Hematopoietic multipotent progenitor cell treated with erythropoietin and hydrocortisone succinate and interleukin-3 and kit ligand, for 8 days (in vitro differentiated cells): ENCODE measurements around the gene ASPG.

Source experiments
- DNase-seq: peaks from one replicate; pipeline ENCODE4 v3.0.0-alpha.2; 2015

The ASPG gene

GRCh38 chr14:104107101-104107581 is 21.6 kb downstream of the ASPG start:
- DNase-seq = no peak

DNA sequence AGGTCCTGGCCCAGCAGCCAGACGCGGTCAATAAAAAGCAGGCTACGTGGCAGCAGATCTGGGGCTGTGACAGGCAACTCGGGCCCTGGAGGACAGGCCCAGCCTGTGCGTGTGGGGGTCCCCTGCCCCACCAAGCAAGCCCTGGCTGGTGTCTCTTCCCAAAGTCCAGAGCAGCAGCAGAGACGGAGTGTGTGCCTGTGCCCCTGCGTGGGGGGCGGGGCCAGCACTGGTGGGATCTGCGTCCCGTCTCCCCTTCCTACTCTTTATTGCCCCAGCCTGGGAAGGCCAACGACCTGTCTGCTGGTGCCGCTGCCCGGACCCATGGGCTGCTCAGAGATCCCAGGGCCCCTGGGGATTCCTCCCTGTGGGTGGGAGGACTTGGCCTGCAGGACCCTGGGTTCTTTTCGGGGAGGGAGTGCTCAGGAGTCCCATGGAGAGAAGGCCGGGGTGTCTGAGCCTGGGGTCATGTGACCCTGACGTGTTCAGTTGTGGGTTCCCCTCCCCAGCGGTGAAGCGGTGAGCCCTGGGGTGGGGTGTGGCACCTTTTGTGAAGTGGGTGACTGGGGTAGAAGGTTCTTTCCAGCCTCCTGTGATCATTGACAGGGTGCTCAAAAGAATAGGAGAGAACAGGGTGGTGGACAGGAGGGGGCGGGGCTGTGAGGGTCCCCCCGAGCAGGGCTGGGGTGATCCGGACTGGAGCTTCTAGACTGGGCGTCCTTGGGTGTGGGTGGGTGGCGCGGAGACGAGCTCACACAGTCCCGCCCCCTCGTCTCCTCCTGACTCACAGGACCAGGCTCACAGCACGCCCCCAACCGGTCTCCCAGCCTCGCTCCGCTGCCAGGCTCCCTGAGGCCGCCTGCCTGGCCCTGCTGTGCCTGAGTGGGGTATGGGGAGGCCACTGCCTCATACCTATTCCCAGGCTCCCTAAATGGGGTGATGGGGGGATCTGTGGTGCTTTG is 22.4 kb downstream of the ASPG start:
- DNase-seq = no peak

GRCh38 chr14:104108570-104109541 is 23.4 kb downstream of the ASPG start:
- no peak for DNase-seq

- no peak for DNase-seq
Observed at GRCh38 chr14:104109731-104110361, 24.3 kb downstream of the ASPG start.

DNA sequence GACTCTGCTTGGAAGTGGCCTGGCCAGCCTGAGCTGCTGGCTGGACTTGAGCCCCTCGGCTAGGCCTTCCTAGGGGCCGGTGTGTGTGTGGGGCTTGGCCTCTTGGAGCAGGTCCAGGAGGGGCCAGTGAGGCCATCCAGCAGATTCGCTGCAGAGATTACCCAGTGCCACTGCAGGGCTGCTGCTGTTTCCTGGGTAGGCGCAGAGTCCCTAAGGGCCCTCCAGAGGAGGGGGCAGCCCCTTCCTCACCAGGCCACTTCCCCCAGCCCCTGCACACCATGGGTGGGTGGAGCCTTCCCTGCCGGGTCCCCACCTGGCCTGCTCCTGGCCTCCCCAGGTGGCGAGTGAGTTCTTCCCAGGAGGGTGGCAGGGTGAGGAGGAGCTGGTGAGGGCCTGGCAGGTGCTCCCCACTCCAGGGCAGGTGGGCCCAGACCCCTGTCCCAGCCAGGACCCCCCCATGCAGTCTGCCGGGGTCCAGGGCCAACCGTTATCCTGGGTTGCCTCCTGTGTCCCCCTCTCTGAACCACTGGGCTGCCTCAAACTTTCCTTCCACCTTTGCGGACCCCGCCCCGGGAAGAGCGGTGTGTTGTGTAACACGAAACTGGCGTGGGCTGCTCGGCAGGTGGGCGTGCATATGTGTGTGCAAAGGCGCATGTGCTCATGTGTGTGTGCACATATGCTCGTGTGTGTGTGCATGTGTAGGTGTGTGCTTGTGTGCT is 25.1 kb downstream of the ASPG start:
- no peak for DNase-seq

DNA sequence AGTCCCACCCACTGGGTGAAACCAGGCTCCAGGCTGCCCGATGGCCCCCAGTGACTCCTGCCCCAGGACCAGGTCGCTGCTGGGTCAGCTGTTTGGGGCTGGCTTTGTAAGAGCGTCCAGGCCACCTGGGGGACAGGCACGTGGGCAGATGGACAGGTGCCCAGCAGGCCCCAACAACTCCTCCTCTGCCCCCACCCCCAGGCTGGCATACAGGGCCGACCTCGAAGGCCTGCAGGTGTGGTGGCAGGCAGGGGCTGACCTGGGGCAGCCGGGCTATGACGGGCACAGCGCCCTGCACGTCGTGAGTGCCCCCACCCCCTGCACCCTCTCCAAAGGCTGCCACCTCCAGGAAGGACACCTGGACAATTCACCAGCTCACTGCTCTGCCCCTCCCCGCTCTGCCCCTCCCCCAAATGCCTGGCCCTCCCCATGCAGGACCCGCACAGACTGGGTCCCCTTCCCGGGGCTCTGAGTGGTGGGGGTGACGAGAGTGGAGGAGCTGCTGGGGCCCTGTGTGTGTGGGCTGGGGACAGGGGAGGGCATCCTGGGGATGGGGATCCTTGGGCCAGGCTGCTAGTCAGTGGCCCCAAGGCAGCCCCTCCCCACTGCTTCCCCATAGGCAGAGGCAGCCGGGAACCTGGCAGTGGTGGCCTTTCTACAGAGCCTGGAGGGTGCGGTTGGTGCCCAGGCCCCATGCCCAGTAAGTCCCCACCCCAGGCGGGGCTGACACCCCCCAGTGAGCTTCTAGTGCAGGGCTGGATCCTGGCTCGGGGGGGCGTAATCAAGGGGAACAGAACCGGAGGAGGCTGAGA is 26.0 kb downstream of the ASPG start:
- no peak for DNase-seq

- no peak for DNase-seq
Observed at GRCh38 chr14:104112113-104112505, 26.6 kb downstream of the ASPG start.

GRCh38 chr14:104112609-104113571 is 27.4 kb downstream of the ASPG start:
- DNase-seq = no peak

DNA sequence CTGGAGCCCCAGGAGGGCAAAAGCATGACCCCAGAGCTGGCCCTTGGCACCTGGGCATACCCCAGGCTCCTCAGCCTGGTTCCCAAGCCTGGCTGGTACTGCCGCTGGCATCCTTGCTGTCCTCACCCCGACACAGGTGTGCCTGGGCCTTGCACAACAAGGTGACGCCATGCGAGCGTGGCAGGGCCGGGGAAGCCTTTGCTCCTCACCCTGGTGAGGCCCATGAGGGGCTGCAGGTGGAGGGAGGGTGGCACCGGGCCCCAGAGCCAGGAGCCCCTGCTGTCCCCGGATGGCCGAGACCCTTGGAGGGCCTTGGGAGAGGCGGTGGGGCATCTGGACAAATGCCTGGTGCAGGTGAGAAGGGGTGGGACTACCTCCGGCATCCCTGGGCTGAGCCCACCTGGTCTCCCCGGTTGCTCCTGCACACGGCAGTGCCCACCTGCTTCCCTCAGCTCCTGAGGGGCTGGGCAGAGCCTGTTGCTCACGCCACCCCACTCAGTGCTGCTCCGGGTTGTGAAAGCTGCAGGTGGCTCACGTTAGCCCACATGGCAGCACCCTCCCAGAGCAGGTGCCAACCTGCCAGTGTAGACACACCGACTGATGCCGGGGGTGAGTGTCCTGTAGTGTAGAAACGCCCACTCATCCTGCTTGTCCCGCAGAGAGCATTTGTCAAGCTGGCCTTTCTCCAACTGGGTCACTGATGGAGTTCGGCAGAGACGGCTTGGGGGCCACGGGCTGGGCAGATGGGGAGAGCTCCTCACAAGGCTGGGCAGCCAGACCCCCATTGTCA is 28.3 kb downstream of the ASPG start:
- no peak for DNase-seq

GRCh38 chr14:104114421-104115130 is 29.1 kb downstream of the ASPG start:
- no peak for DNase-seq

GRCh38 chr14:104115131-104115600 is 29.7 kb downstream of the ASPG start:
- DNase-seq = no peak

DNA sequence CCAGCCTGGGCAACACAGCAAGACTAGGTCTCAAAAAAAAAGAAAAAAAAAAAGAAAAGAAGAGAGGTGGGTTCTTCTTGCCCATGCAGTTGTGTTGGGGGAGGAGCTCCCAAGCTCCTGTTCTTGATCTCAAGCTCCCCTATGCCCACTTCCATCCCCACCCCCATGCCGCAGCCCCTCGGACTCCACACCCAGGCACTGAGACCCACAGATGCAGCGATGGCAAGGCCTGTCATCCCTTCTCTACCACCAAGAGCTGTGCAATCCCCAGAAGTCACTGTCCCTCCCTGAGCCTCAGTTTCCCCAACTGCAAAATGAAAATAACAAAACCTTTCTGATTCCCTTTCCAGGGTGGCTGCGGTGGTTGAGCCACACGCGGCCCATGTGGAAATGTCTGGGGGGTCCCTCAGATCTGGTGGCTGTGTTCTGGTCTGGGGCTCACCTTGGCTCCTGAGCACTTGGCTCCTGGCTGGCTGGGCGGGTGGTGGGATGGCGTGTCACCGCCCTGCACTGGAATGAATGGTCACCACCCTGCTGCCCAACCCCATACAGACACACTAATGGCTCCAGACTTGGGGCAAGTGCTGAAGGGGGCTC is 30.3 kb downstream of the ASPG start:
- DNase-seq = no peak

GRCh38 chr14:104116288-104116755 is 30.8 kb downstream of the ASPG start:
- no peak for DNase-seq

- DNase-seq = no peak
Observed at GRCh38 chr14:104116756-104117340, 31.3 kb downstream of the ASPG start.

GRCh38 chr14:104117341-104118005 is 32.0 kb downstream of the ASPG start:
- DNase-seq = no peak

DNA sequence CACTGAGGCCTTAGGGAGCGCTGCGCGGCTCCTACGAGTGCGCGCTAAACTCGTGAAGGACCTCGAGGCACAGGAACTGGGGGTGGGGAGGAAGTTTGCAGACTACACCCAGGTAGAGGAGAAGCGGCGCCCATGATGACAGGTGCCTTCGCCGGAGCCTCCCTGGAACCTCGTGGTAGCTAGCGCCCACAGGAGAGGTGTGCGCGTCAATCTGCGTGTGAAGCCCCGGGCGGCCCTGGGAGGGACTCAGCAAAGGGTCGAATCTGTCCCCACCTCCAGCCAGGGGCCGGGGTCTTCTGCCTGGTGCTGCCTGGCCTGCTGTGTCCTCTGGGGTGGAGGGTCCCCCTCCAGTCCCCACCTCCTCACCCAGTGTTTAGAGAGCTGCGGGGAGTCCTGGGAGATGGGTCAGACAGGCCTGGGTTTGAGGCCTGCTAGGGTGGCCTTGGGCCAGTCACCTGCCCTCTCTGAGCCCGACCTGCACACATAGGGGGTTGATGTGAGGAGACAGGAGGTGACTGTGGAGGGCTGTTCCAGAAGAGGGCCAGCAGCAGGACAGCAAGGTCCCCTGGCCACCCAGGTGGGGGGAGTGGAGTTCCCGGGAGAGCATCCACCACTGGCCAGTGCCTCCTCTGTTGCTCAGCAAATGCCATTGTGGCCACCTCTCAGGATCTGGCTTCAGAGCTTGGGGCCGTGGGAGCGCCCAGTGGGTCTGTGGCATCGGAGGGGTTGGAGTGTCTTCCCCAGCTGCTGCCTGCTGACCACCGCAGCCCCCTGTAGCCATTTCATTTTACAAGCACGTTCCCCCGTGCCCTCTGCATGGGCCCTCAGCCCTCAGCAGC is 32.7 kb downstream of the ASPG start:
- DNase-seq = no peak
